Stimulated activated CD4-positive, alpha-beta T cell treated with anti-CD3 and anti-CD28 coated beads, Interleukin-1b, Interleukin-23, amount 100 ng/mL, for 1 hour (primary cell): ENCODE data around the gene NOP14.
"Not testable (repeated sequence)": the region's sequence is repeated elsewhere in the genome, so short reads cannot be mapped to it uniquely, and the experiment has no call there.

ENCODE experiments used
- DNase-seq, 2 donors: peaks; one replicate each; pipeline ENCODE4 v3.0.0-alpha.2; 2020; ENCODE audit warnings: low read depth in 2 of 2

NOP14 gene

GRCh38 chr4:2942532-2943363 lies 20.5 kb downstream of the NOP14 start:
- no peak for DNase-seq

GRCh38 chr4:2942037-2942531 lies 21.1 kb downstream of the NOP14 start:
- DNase-seq, result no peak

GRCh38 chr4:2941138-2942036 lies 21.8 kb downstream of the NOP14 start:
- DNase-seq, result no peak

- no peak for DNase-seq
These were observed 22.7 kb downstream of the NOP14 start for GRCh38 chr4:2940267-2941137.

- DNase-seq, result no peak
These were observed 23.6 kb downstream of the NOP14 start for GRCh38 chr4:2939383-2940243.

- DNase-seq, result no peak
These were observed 24.3 kb downstream of the NOP14 start for GRCh38 chr4:2938906-2939305.

- DNase-seq, result not testable (repeated sequence)
These were observed 24.8 kb downstream of the NOP14 start for GRCh38 chr4:2938411-2938810.

GRCh38 chr4:2937986-2938385 lies 25.2 kb downstream of the NOP14 start:
- DNase-seq, result no peak

- DNase-seq, result no peak
These were observed 25.9 kb downstream of the NOP14 start for GRCh38 chr4:2937146-2937857.

GRCh38 chr4:2936773-2937145 lies 26.4 kb downstream of the NOP14 start:
- DNase-seq, result no peak

- peak in 1 of 2 donors; percentile 48 for DNase-seq
These were observed 27.2 kb downstream of the NOP14 start for GRCh38 chr4:2935762-2936743.

GRCh38 chr4:2934813-2935761 lies 28.1 kb downstream of the NOP14 start:
- DNase-seq, result peak; percentile 91 to 99

GRCh38 chr4:2934077-2934812 lies 29.0 kb downstream of the NOP14 start:
- no peak for DNase-seq

- no peak for DNase-seq
These were observed 29.6 kb downstream of the NOP14 start for GRCh38 chr4:2933566-2934076.

- DNase-seq, result no peak
These were observed 30.1 kb downstream of the NOP14 start for GRCh38 chr4:2932951-2933565.

GRCh38 chr4:2932321-2932950 lies 30.8 kb downstream of the NOP14 start:
- DNase-seq, result no peak
